RPMI7951 (cell line): ENCODE measurements around the gene FHIP1B. TPM values are rescaled to one million over a fixed set of nuclear protein-coding genes. Genes with fewer than 3 reads are reported as not detected.
"Not testable (repeated sequence)": the region's sequence is repeated elsewhere in the genome, so short reads cannot be mapped to it uniquely, and the experiment has no call there.

ENCODE experiments used
- DNase-seq: peaks from one replicate; pipeline ENCODE4 v3.0.0-alpha.2; 2012; ENCODE audit warnings: low read depth
- total RNA-seq: library from RNA; depleted of rRNA; stranded (reverse); fragments of >200 nt; shearing (Covaris generic); gene quantifications from 2 replicates; pipeline ENCODE4 v1.2.3, GENCODE V29; 2014; rRNA removed

FHIP1B gene
- 4.8 and 6.4 TPM in 2 replicates for total RNA-seq

- peak; percentile 99 for DNase-seq
Observed at GRCh38 chr11:6234387-6235107, at the start of gene FHIP1B. Gene FHIP1B (minus strand): TSS chr11:6234636. CDS start chr11:6224516, 10,120 bp downstream.

GRCh38 chr11:6283453-6284023, 49.1 kb upstream of the FHIP1B start:
- no peak for DNase-seq

- DNase-seq, result not testable (repeated sequence)
Observed at GRCh38 chr11:6280809-6281208, 46.4 kb upstream of the FHIP1B start.

GRCh38 chr11:6273188-6273587, 38.8 kb upstream of the FHIP1B start:
- peak; percentile 4 for DNase-seq

DNA sequence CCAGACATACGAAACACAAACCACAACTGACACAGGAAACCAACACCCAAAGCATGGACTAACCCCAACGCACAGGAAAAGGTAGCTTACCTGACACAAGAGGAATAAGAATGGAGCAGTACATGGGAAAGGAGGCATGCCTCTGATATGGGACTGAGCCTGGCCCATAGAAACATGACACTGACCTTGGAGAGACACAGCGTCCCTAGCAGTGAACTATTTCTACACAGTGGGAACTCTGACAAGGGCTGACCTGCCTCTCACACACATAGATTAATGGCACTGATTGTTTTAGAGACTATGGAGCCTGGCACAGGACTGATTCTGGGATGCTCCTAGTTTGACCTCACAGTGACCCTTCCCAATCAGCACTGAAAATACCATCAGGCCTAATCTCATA, 37.2 kb upstream of the FHIP1B start:
- DNase-seq, result no peak

DNA sequence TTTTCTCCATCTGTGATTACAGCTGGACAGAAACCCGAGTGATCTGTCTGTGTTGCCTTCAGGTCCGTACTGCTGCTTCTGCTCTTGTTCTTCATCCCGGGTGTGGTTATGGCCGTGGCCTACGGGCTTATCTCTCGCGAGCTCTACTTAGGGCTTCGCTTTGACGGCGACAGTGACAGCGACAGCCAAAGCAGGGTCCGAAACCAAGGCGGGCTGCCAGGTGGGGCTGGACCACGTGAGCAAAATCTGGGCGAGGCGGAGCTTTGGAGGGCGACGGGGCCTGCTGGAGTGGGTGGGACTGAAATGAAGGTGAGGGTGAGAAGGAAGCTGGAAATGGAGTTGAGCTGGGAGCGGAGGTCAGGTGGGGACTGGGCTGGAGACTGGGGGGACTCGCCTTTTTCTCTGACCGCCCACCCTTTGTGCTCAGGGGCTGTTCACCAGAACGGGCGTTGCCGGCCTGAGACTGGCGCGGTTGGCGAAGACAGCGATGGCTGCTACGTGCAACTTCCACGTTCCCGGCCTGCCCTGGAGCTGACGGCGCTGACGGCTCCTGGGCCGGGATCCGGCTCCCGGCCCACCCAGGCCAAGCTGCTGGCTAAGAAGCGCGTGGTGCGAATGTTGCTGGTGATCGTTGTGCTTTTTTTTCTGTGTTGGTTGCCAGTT, 36.3 kb upstream of the FHIP1B start:
- DNase-seq, result no peak

DNA sequence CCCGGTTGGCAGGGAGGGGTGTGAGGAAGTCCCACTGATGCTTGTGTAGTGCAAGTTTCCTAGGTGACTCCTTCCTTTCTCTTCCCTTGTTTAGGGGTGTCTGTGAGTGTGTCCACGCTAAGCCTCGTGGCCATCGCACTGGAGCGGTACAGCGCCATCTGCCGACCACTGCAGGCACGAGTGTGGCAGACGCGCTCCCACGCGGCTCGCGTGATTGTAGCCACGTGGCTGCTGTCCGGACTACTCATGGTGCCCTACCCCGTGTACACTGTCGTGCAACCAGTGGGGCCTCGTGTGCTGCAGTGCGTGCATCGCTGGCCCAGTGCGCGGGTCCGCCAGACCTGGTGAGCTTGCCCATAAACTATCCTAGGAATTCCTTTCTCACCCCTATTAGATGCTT, 35.6 kb upstream of the FHIP1B start:
- DNase-seq, result no peak

DNA sequence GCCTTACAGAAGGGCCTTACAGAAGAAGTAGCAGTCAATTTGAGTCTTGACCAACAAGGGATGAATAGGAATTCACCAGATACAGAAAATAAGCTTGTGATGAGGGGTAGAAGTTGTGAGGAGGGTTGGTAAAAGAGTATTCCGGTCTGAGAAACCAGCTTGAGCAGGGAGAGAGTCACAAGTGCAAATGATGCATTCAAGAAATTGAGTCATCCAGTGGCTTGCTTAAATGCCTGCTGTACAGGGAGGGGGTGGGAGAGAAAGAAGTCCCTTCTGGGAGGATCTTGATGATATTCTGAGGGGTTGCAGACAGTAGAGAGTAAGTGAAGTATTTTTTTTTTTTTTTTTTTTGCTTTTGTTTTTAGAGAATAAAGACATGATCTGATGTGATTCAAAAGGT, 34.4 kb upstream of the FHIP1B start:
- no peak for DNase-seq

DNA sequence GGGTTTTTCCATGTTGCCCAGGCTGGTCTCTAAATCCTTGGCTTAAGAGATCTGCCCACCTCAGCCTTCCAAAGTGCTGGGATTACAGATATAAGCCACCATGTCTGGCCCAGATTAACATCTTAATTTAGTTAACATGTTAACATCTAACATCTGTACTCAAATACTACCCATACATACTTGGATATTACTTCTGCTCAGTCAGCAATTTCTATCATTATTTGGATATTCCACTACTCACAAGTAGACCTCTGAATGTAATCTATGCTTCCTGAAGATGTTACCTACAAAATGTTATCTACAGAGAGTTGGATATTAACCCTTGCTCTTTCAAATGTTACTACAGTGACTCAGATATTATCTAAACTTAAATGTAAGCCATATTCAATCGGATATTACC, 29.2 kb upstream of the FHIP1B start:
- no peak for DNase-seq

DNA sequence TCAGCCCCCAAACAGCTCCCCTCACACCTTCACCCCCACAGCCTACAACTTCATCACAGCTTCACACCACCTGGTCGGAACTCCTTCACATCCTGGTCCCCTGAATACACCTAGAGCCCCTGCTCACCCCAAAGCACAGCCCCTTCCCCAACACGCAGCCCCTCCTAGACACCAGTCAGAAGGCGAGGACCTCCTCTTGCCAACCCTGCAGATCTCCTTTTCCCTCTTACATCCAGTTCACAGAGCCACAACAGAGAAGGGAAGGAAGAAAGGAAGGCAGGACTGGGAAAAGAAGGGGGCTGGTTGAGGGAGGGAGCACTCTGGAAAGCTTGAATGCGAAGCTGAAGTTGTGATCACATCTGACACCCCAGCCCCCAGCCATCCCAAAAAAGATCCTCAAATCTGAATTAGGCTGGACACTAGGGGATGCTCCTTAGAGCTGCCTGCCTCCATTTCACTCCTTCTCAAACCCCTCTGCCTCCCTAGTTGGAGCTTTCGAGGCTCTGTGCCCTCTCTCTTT, 25.8 kb upstream of the FHIP1B start:
- DNase-seq, result no peak

DNA sequence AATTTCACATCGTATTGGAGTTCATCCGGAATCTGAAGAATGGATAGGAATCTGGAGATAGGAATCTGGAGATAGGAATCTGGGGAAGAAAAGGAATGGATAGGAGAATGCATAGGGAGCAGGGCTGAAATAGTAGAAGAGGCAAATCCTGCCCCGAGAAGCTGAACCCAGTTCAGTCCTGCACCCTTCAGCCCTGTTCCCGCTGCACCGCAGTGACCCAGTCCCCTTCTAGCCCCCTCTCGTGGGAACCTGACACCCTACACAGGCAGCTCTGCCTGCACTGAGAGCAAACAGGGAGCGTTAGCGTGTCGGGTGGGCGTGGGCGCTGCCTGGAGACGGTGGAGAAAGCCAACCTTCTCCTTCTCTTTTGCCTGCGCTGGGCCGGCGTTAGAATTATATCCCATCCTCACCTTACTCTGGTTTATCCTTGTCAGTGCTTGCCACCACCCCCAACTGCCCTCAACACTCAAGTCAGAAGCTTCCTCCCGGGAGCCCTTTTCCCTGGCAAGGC, 24.2 kb upstream of the FHIP1B start:
- DNase-seq, result no peak

- no peak for DNase-seq
Observed at GRCh38 chr11:6258141-6258540, 23.7 kb upstream of the FHIP1B start.

DNA sequence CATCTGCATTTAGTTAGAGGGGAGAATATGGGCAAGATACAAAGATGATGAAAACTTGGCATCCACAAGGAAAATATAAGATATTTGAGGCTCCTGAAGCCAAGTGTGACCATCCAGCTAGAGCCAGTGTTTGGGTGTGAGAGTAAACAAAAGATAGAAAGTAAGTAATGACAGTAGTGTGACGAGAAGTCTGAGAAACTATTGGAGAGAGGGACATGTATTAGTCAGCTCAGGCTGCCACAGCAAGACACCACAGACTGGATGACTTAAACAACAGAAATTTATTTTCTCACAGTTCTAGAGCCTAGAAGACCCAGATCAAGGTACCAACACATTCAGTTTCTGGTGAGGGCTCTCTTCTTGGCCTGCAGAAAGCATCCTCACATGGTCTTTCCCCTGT, 18.8 kb upstream of the FHIP1B start:
- no peak for DNase-seq

GRCh38 chr11:6251990-6252473, 17.6 kb upstream of the FHIP1B start:
- no peak for DNase-seq

GRCh38 chr11:6251120-6251733, 16.8 kb upstream of the FHIP1B start:
- DNase-seq, result peak; percentile 59

DNA sequence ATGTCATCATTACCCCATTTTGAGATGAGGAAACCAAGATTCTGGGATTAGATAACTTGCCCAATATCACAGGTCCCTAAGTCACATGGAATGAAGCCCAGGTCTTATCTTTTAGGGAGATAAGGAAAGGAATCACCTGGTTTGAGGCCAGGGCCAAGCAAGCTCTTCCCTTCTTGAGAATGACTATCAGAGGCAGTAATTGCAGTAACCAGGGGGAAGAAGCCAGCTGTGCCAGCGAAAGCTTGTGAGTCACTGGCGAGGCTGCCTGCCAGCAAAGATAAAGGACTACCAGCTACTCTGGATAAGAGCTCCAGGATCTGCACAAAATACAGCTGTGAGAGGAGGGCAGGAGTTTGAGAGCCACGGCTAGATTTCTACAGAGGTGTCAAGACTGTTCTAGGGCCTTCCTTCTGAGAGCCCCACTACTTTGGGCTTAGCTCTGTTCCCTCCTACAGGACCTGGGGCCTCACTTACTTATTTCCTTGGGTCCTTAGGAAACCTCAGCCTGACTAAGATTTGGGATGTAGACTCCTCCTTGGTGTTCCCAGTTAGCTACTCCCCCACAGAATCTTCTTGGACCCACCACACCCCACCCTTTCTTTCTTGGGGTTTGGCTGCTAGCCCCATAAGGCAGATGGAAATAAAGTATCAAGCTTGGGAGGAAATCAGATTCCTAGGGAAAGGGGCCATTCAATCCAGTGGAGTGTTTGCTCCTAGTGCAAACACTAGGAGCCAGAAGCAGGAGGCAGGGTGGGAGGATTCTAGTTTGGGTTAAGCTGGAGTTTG, 15.5 kb upstream of the FHIP1B start:
- peak; percentile 86 for DNase-seq

GRCh38 chr11:6248897-6249296, 14.5 kb upstream of the FHIP1B start:
- DNase-seq, result not testable (repeated sequence)

DNA sequence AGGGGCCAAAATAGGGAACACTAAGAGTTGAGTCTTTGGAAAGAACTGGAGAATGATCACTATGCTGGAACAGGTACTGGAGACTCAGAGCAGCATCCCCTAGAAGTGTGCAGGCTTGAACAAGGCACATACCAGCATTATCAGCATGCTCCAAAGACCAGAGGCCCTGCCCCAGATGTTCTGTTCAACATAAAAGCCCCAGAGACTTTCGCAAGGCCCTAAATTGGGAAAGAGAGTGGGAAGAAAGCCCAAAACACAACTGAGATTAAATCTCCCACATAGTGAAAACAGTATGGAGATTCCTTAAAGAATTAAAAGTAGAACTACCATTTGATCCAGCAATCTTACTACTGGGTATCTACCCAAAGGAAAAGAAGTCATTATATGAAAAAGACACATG, 13.8 kb upstream of the FHIP1B start:
- DNase-seq, result peak; percentile 20

- no peak for DNase-seq
Observed at GRCh38 chr11:6245536-6245935, 11.1 kb upstream of the FHIP1B start.

- DNase-seq, result no peak
Observed at GRCh38 chr11:6241316-6241715, 6.9 kb upstream of the FHIP1B start.

DNA sequence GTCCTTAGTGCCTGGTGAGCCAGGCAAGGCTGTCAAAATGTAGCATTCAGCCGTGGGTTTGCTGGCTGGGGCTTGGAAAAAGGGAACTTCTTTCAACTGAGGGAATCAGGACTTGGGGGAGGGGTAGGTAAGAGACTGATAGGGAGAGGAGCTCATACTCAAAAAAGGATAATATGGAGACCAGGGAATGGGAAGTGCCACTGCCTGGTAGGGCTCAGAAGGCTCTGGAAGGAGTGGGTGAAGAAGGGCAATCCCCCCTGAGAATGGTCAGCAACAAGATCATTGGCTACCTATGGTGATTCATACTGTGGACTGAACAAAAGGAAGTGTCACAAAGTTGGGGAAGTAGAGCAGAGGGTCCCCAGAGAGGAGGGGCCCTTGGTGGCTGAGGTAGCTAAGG, 6.3 kb upstream of the FHIP1B start:
- DNase-seq, result no peak
